Measurements from ENCODE around the gene HAND1. TPM values are rescaled to one million over a fixed set of nuclear protein-coding genes. Genes with fewer than 3 reads are reported as not detected.

Gene HAND1
- total RNA-seq, 4 donors from 2014 or later: not detected

DNA sequence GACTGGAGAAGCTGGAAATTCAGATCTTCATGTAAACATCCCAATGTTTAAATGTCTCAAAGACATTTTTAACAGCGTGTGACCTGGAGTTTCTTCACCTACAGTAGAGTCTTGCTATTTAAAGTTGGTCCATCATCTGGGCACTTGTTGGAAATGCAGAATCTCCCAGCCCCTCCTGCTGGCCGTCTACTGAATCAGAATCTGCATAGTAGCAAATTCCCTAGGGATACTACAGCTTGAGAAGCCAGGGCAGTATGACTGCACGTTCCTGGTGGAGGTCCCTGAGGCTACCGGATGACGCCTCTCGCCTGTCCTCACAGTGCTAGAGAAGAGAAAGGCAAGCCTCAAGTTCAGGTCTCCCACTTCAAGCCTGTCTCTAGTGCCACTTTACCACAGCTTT, 16.5 kb downstream of the HAND1 start:
- no peak overlapping the region for H3K4me3 ChIP-seq
- TF ChIP-seq POLR2A (IDR thresholded peaks at IDR 0.05): no peak
- TF ChIP-seq EP300 (IDR thresholded peaks at IDR 0.05): no peak
- TF ChIP-seq, protein P1, sequence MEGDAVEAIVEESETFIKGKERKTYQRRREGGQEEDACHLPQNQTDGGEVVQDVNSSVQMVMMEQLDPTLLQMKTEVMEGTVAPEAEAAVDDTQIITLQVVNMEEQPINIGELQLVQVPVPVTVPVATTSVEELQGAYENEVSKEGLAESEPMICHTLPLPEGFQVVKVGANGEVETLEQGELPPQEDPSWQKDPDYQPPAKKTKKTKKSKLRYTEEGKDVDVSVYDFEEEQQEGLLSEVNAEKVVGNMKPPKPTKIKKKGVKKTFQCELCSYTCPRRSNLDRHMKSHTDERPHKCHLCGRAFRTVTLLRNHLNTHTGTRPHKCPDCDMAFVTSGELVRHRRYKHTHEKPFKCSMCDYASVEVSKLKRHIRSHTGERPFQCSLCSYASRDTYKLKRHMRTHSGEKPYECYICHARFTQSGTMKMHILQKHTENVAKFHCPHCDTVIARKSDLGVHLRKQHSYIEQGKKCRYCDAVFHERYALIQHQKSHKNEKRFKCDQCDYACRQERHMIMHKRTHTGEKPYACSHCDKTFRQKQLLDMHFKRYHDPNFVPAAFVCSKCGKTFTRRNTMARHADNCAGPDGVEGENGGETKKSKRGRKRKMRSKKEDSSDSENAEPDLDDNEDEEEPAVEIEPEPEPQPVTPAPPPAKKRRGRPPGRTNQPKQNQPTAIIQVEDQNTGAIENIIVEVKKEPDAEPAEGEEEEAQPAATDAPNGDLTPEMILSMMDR (IDR thresholded peaks at IDR 0.05): no peak
- H3K4me1 ChIP-seq: no peaks in the 10 kb centered on the region
- peaks cover 0 to 54% (median 0%) of the 10 kb centered on the region in 3 donors for H3K36me3 ChIP-seq
- 59 to 75% methylated on average over 6 of the region's 6 CpGs for WGBS, 2 donors
- H3K27ac ChIP-seq: no peak overlapping the region
- no peaks in the 10 kb centered on the region for H3K9me3 ChIP-seq
- no peaks in the 10 kb centered on the region for H3K27me3 ChIP-seq
- DNase-seq (ENCODE audit: low spot score in 2 of 2): no peak

DNA sequence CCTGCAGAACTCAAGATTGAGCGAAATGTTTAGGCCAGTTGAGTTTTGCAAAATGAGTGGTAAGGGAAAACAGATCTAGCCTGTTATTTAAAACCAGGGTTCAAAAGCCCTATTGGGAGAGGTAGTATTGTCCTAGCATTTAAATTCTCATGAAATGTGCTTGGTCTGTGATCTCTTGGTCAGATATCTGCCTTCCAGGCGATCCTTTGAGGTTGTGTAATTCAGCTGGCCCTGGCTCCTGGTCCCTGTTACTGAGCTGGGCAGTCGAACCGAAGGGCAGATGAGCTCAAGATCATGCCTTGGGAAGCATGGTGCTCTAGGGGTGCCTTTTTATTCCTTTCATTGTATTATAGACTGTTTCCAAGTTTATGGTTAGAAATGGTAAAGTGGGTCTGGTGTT, 17.9 kb downstream of the HAND1 start:
- H3K4me3 ChIP-seq: no peak overlapping the region
- no peak overlapping the region for H3K27ac ChIP-seq
- 91 to 92% methylated on average over 4 of the region's 4 CpGs for WGBS, 2 donors
- no peaks in the 10 kb centered on the region for H3K9me3 ChIP-seq
- H3K4me1 ChIP-seq: no peaks in the 10 kb centered on the region
- no peak for DNase-seq (ENCODE audit: low spot score in 2 of 2)
- H3K36me3 ChIP-seq: peaks cover 0 to 68% (median 3%) of the 10 kb centered on the region in 3 donors
- H3K27me3 ChIP-seq: no peaks in the 10 kb centered on the region
- no peak for TF ChIP-seq EP300 (IDR thresholded peaks at IDR 0.05)
- TF ChIP-seq, protein P1 (IDR thresholded peaks at IDR 0.05): no peak
- TF ChIP-seq POLR2A (IDR thresholded peaks at IDR 0.05): no peak

DNA sequence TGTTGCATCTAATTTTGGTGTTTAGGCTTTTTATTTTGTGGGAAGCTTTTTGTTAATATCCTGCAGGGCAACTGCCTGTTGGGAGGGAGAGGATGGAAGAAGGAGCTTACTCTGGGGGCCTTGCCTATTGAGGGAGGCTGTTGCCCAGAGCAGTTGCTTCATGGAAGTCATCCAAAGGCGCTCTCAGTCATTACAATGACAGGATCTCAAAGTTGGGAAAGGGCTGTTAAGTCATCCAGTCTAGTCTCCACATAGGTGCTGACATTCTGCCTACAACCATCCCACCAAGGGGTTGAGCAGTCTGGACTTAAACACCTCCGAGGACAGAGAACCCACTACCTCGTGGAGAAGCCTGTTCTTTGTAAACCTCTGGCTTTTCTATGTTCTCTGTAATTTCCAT, 19.0 kb downstream of the HAND1 start:
- no peak for TF ChIP-seq EP300 (IDR thresholded peaks at IDR 0.05)
- TF ChIP-seq, protein P1 (IDR thresholded peaks at IDR 0.05): no peak
- TF ChIP-seq POLR2A (IDR thresholded peaks at IDR 0.05): no peak
- H3K27ac ChIP-seq: no peak overlapping the region
- peaks cover 0 to 80% (median 3%) of the 10 kb centered on the region in 3 donors for H3K36me3 ChIP-seq
- WGBS, 2 donors: 71 to 77% methylated on average over 3 of the region's 3 CpGs
- no peaks in the 10 kb centered on the region for H3K27me3 ChIP-seq
- DNase-seq (ENCODE audit: low spot score in 2 of 2): no peak
- H3K9me3 ChIP-seq: no peaks in the 10 kb centered on the region
- H3K4me3 ChIP-seq: no peak overlapping the region
- H3K4me1 ChIP-seq: no peaks in the 10 kb centered on the region

DNA sequence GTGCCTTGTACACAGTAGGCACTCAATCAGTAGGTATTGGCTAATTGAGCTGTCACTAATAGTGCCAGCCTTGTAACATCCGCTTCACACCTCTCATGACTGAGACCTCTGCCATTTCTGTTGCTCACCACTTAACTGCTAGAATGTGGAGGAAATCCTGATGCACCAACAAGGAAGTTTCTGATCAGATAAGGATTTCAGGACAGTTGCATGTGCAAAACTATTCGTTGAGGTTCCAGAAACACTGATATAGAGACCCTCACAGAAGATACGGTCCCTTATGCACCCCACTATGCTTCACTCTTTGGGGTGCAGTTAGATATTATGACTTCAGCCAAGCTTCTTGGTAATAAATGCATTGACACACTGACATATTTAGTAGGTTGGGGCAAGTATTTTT, 21.5 kb downstream of the HAND1 start:
- Histone ChIP-seq H3K27me3 (no peaks in the 10 kb centered on the region), H3K36me3 (peaks cover 0 to 88% (median 3%) of the 10 kb centered on the region in 3 donors), H3K4me3 (no peak overlapping the region), H3K9me3 (no peaks in the 10 kb centered on the region), H3K27ac (no peak overlapping the region), H3K4me1 (no peaks in the 10 kb centered on the region)
- WGBS, 2 donors: 92 to 97% methylated on average over 3 of the region's 3 CpGs
- no peak for TF ChIP-seq POLR2A (IDR thresholded peaks at IDR 0.05)
- TF ChIP-seq EP300 (IDR thresholded peaks at IDR 0.05): no peak
- TF ChIP-seq, protein P1 (IDR thresholded peaks at IDR 0.05): no peak
- DNase-seq (ENCODE audit: low spot score in 2 of 2): no peak

DNA sequence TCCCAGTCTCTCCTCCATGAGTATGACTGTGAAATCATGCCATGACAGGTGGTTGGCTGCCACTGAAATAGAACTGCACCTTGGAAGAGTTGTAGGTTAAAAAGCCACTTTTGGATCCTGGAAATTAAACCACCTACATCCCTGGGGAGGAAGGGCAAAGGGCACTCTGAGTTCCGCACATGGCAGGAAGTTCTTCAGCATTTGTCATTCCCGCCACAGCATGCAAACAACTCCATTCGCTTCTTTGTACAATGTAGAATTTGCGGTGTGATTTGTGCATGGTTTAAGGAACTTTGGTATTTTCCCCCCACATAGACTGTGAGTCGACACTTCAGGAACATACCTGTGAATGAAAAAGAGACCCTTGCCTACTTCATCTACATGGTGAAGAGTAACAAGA, 22.4 kb downstream of the HAND1 start:
- Histone ChIP-seq H3K27me3 (no peaks in the 10 kb centered on the region), H3K27ac (no peak overlapping the region), H3K36me3 (peaks cover 0 to 88% (median 3%) of the 10 kb centered on the region in 3 donors), H3K4me1 (no peaks in the 10 kb centered on the region), H3K4me3 (no peak overlapping the region), H3K9me3 (no peaks in the 10 kb centered on the region)
- DNase-seq (ENCODE audit: low spot score in 2 of 2): no peak
- TF ChIP-seq POLR2A (IDR thresholded peaks at IDR 0.05): no peak
- TF ChIP-seq, protein P1 (IDR thresholded peaks at IDR 0.05): no peak
- TF ChIP-seq EP300 (IDR thresholded peaks at IDR 0.05): no peak
- 91 to 95% methylated on average over 5 of the region's 5 CpGs for WGBS, 2 donors
